C4-2B (cell line): ENCODE results near the gene TNFRSF11A.

ENCODE experiments used
- H3K27ac ChIP-seq: fragments of 450-650 bp; 2 replicates; pipeline ENCODE4 v1.5.1; 2017
- ZFX ChIP-seq: fragments of 450-650 bp; IDR thresholded peaks from 2 replicates; pipeline ENCODE4 v1.6.1; 2017
- TF ChIP-seq, protein P1 (sequence below): fragments of 450-650 bp; conservative IDR thresholded peaks from 2 replicates; pipeline ENCODE4 v1.5.1; 2017; ENCODE audit warnings: mild to moderate bottlenecking

TNFRSF11A gene

DNA sequence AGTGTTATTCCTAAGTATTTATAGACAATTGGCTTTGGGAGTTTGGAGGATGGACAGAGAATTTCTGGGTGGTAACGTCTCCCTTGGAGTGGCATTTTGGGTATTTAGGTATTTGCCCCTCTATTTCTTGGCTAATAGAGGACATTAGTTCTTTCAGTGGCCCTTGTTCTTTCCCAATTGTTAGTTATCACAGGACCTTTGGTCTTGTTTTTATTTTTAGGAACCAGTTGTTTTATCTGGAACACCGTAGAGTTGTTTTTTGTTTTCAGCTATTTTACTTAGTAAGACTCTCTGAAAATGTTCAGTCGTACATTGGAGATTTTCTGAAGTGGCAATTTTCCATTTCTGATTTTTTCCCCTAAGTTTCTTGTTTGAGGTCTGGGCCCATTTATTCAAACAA, 40.5 kb upstream of the TNFRSF11A start:
- TF ChIP-seq, protein P1, sequence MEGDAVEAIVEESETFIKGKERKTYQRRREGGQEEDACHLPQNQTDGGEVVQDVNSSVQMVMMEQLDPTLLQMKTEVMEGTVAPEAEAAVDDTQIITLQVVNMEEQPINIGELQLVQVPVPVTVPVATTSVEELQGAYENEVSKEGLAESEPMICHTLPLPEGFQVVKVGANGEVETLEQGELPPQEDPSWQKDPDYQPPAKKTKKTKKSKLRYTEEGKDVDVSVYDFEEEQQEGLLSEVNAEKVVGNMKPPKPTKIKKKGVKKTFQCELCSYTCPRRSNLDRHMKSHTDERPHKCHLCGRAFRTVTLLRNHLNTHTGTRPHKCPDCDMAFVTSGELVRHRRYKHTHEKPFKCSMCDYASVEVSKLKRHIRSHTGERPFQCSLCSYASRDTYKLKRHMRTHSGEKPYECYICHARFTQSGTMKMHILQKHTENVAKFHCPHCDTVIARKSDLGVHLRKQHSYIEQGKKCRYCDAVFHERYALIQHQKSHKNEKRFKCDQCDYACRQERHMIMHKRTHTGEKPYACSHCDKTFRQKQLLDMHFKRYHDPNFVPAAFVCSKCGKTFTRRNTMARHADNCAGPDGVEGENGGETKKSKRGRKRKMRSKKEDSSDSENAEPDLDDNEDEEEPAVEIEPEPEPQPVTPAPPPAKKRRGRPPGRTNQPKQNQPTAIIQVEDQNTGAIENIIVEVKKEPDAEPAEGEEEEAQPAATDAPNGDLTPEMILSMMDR = no peak
- TF ChIP-seq ZFX = no peak
- no peak overlapping the region for H3K27ac ChIP-seq

DNA sequence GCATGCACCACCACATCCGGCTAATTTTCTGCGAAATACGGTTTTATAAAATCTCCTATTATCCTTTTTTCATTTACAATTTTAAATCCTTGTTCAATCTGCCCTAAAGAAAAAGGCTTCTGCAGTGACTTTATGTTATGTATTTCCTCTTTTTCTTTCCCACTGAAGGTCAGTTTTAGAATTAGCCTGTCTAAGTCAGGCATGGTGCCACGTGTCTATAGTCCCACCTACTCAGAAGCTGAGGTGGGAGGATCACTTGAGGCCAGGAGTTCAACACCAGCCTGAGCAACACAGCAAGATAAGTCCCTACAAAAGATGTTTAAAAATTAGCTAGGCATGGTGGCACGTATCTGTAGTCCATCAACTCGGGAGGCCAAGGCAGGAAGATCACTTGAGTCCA, 39.8 kb upstream of the TNFRSF11A start:
- no peak for TF ChIP-seq ZFX
- TF ChIP-seq, protein P1 = no peak

DNA sequence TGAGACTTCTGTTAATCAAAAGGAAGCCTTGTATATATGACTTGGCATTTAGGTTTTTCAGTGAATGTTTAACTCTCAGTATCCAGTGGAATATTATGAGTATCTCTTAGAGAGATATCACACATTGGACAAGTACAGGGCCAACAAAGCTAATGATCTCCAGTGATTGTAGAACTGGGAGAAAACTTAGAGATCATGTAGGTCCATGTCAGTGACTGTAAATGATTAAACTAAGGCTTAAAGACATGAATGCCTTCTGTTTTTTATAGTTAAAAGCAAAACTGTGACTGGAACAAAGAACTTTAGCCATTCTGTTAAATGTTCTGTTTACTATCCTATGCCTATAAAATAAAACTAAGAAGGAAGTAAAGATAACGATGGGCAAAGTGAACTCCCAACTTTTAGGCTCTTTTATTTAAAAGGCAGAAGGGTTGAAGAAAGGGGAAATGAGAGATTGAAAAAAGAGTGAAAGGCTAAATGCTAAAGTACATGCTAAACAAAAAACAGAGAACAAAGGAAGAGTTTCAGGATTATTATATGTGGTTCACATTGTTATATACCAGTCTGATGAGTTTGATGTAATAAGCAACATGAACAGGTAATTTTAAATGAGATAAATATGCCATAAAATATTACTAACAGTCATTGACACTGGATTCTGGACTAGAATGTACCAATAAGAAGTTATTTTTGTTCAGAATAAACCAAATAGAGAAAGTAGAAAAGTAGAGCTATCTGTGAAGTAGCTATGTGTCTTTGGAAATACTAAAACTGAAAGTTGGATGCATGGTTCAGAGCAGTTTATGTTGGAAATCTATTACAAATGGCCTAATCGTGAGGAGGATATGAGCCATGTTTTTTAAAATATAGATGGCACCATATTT, 37.1 kb upstream of the TNFRSF11A start:
- no peak overlapping the region for H3K27ac ChIP-seq
- TF ChIP-seq, protein P1 = no peak
- TF ChIP-seq ZFX = no peak

More for the DNA sequence above, 39.8 kb upstream of the TNFRSF11A start:
- no peak overlapping the region for H3K27ac ChIP-seq

DNA sequence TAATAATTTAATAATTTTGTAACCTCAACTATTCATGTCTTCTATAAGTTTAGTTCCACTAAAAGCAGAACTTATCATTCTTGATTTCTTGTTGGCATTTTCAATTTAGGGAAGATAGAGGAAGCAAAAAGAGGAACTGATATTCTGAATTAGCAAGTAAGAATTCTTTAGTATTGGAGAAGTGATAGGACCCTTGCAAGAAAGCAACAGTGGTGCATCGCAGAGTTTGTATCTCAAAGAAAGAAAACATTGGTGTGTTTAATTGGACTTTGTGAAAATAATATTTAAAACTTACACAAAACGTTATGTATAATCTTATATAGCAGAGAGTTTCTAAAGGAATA, 36.5 kb upstream of the TNFRSF11A start:
- no peak overlapping the region for H3K27ac ChIP-seq
- TF ChIP-seq, protein P1 = no peak
- TF ChIP-seq ZFX = no peak

DNA sequence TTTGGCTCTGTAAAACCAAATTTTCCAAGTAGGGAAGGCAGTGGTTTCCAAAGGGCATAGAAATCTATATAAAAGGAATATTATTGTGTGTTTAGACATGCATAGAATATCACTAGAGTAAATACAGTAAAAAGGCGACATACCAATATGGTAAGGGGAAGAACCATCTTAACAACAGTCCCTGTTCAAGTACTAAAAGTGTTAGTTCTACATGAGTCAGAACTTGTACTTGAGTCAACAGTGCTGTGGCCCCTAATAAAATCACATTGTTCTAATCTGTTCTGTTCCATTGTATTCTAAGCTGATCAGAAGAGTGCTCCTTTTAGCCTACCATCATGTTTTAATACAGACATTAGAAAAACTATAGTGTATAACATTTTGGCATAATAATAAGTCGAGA, 36.1 kb upstream of the TNFRSF11A start:
- no peak for TF ChIP-seq ZFX
- TF ChIP-seq, protein P1 = no peak
- H3K27ac ChIP-seq = no peak overlapping the region

DNA sequence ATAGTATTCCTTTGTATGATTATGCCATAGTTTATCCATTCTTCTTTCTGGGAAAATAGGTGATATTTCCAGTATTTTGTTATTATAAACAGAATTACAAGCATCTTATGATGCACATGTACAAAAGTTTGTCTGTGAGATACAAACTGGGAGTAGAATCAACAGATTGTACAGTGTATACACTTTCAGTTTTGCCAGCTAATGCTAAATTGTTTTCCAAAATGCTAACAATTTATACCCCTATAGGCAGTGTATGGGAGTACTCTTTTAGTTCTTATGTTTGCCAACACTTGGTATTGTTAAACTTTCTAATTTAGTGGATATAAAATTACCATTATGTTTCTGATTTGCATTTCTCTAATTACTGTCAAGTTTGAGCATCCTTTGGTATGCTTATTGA, 31.0 kb upstream of the TNFRSF11A start:
- TF ChIP-seq, protein P1 = no peak
- no peak overlapping the region for H3K27ac ChIP-seq

DNA sequence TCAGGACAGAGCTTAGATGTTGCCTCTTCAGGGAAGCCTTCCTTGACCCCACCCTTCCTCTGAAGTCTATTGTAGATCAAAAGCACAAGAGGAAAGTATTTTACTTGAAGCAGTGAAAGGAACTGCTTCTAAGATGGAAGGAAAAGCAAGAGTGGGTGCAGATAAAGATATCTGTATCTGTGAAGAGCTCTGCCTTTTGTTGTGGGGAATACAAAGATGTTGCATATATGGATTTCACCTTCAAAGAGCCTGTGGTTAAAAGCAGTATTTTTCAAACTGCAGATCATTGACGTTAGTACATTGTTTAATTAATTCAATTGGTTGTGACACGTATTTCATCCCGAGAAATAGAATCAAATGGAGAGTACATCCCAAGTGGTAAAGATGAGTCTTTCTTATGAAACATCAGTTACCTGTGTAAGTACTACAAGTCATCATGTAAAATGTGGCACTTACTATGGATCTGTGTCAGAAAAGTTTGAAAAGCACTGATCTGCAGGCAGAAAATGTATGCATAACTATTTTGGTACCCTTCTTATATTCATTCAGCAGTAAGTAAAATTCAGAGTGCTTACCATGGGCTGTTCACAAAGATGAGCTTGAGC, 24.6 kb upstream of the TNFRSF11A start:
- no peak for TF ChIP-seq ZFX
- TF ChIP-seq, protein P1 = no peak
- no peak overlapping the region for H3K27ac ChIP-seq
